T follicular helper cell (primary cell): Measurements from ENCODE around the gene UNC79.

Source experiments
- DNase-seq: peaks from one replicate; pipeline ENCODE4 v3.0.0-alpha.2; 2020; ENCODE audit warnings: low read depth

Gene UNC79

GRCh38 chr14:93749076-93749420, 318.3 kb downstream of the UNC79 start:
- DNase-seq, result no peak

- DNase-seq, result no peak
These were observed 321.4 kb downstream of the UNC79 start for GRCh38 chr14:93751946-93752655.

GRCh38 chr14:93752980-93753561, 322.3 kb downstream of the UNC79 start:
- no peak for DNase-seq

- DNase-seq, result no peak
These were observed 322.9 kb downstream of the UNC79 start for GRCh38 chr14:93753647-93754046.

- no peak for DNase-seq
These were observed 326.5 kb downstream of the UNC79 start for GRCh38 chr14:93757206-93757605.
